Activated B cell treated with CpG ODN at 0.5 μM for 24 hours (primary cell): Measurements from ENCODE around the gene NOB1. TPM values are rescaled to one million over a fixed set of nuclear protein-coding genes. Genes with fewer than 3 reads are reported as not detected.

Experiments
- ATAC-seq: fragments of 200-7000 bp; cut with Tn5 transposase; one replicate; pipeline ENCODE4 v1.10.0; 2021; ENCODE audit warnings: low read depth, mild to moderate bottlenecking, moderate library complexity
- CTCF ChIA-PET: fragments of 350-600 bp; sonication (Branson Sonifier 250); formaldehyde crosslinking; loops from one replicate; lab custom pipeline; 2021; ENCODE audit warnings: antibody characterized with exemption; lab: Charles Lee
- POLR2A ChIA-PET: fragments of 350-600 bp; sonication (Branson Sonifier 250); formaldehyde crosslinking; loops from one replicate; lab custom pipeline; 2021; ENCODE audit warnings: antibody characterized with exemption; lab: Charles Lee
- DNase-seq: peaks from one replicate; pipeline ENCODE4 v3.0.0; 2022
- H3K27ac Mint-ChIP-seq: one replicate; pipeline ENCODE4 v1.8.0; 2020; ENCODE audit warnings: mixed read lengths
- H3K27me3 Mint-ChIP-seq: one replicate; pipeline ENCODE4 v1.8.0; 2021; ENCODE audit warnings: mixed read lengths
- H3K36me3 Mint-ChIP-seq: one replicate; pipeline ENCODE4 v1.8.0; 2021; ENCODE audit warnings: low read depth, mixed read lengths
- H3K4me1 Mint-ChIP-seq: one replicate; pipeline ENCODE4 v1.8.0; 2021; ENCODE audit warnings: mixed read lengths
- H3K4me3 Mint-ChIP-seq: one replicate; pipeline ENCODE4 v1.8.0; 2020; ENCODE audit warnings: mild to moderate bottlenecking, mixed read lengths
- H3K9me3 Mint-ChIP-seq: one replicate; pipeline ENCODE4 v1.8.0; 2020; ENCODE audit warnings: mixed read lengths
- CTCF ChIP-seq: fragments of 200-600 bp; IDR thresholded peaks from one replicate; pipeline ENCODE4 v1.8.0; 2022; ENCODE audit warnings: antibody characterized with exemption, mild to moderate bottlenecking
- intact Hi-C: fragments of 100-400 bp; cut with micrococcal nuclease; formaldehyde crosslinking; loops from one replicate; pipeline ENCODE4 v1.15.1; 2024
- total RNA-seq: library from RNA; stranded (reverse); gene quantifications from 2 replicates; pipeline ENCODE4 v1.2.3, GENCODE V29; 2022

Gene NOB1
- total RNA-seq, 1 donor from 2014 or later, result 78.8 TPM

GRCh38 chr16:69771651-69771967 is 16.9 kb upstream of the NOB1 start:
- no peak overlapping the region for H3K4me3 Mint-ChIP-seq
- H3K27me3 Mint-ChIP-seq, result no peaks in the 10 kb centered on the region
- no peak overlapping the region for H3K27ac Mint-ChIP-seq
- H3K36me3 Mint-ChIP-seq, result peaks cover 22% of the 10 kb centered on the region
- DNase-seq (no peak), ATAC-seq (no peak)
- peaks cover 13% of the 10 kb centered on the region for H3K9me3 Mint-ChIP-seq
- peaks cover 67% of the 10 kb centered on the region for H3K4me1 Mint-ChIP-seq
- ChIA-PET CTCF (no interaction called here), POLR2A (interaction anchor here (0.9 to 4.0 kb wide), 4 partner anchors 9 to 101 kb away, joined by 7 to 23 read pairs (median 11); partner anchors contain the start of genes NOB1 and WWP2)
- intact Hi-C loops, result no loop called here
- TF ChIP-seq CTCF, result no peak

- ChIA-PET POLR2A (interaction anchor here (0.6 to 4.0 kb wide), 3 partner anchors 15 to 414 kb away, joined by 3 to 23 read pairs (median 6); partner anchors contain the start of gene NOB1), CTCF (interaction anchor here (3.0 kb wide), 1 partner anchor 15 kb away, joined by 9 read pairs; the partner anchor contains the start of gene NOB1)
- Mint-ChIP-seq H3K4me1 (peaks cover 71% of the 10 kb centered on the region), H3K4me3 (no peak overlapping the region), H3K36me3 (peaks cover 9% of the 10 kb centered on the region), H3K9me3 (no peaks in the 10 kb centered on the region), H3K27ac (no peak overlapping the region), H3K27me3 (no peaks in the 10 kb centered on the region)
- ATAC-seq (no peak), DNase-seq (no peak)
- no peak for TF ChIP-seq CTCF
- intact Hi-C loops, result loop anchor here (10.0 kb wide), 1 partner anchor 635 kb away; the partner anchor contains the start of genes CHTF8 and UTP4
These were observed 14.7 kb upstream of the NOB1 start for GRCh38 chr16:69769404-69769803.

- Mint-ChIP-seq H3K4me3 (no peak overlapping the region), H3K4me1 (peaks cover 68% of the 10 kb centered on the region), H3K36me3 (peaks cover 5% of the 10 kb centered on the region), H3K27ac (peak overlapping the region; percentile 2), H3K27me3 (no peaks in the 10 kb centered on the region), H3K9me3 (no peaks in the 10 kb centered on the region)
- intact Hi-C loops, result loop anchor here (10.0 kb wide), 1 partner anchor 634 kb away; the partner anchor contains the start of genes CHTF8 and UTP4
- ATAC-seq (no peak), DNase-seq (no peak)
- TF ChIP-seq CTCF, result no peak
- ChIA-PET CTCF (interaction anchor here (3.0 kb wide), 1 partner anchor 14 kb away, joined by 9 read pairs; the partner anchor contains the start of gene NOB1), POLR2A (no interaction called here)
These were observed 13.9 kb upstream of the NOB1 start for GRCh38 chr16:69768666-69769065.

GRCh38 chr16:69767459-69768229 is 12.9 kb upstream of the NOB1 start:
- Mint-ChIP-seq H3K27ac (no peak overlapping the region), H3K36me3 (peaks cover 11% of the 10 kb centered on the region), H3K4me1 (peaks cover 67% of the 10 kb centered on the region), H3K27me3 (no peaks in the 10 kb centered on the region), H3K4me3 (no peak overlapping the region), H3K9me3 (no peaks in the 10 kb centered on the region)
- CTCF ChIA-PET, result no interaction called here
- TF ChIP-seq CTCF, result no peak
- POLR2A ChIA-PET, result no interaction called here
- ATAC-seq, result no peak
- DNase-seq, result no peak
- intact Hi-C loops, result loop anchor here (10.0 kb wide), 1 partner anchor 633 kb away; the partner anchor contains the start of genes CHTF8 and UTP4

GRCh38 chr16:69763599-69763942 is 8.8 kb upstream of the NOB1 start:
- peak overlapping the region; percentile 90 for H3K4me3 Mint-ChIP-seq
- H3K9me3 Mint-ChIP-seq, result no peaks in the 10 kb centered on the region
- ATAC-seq (no peak), DNase-seq (no peak)
- POLR2A ChIA-PET, result interaction anchor here (1.7 to 3.5 kb wide), 3 partner anchors 9 to 37 kb away, joined by 8 to 25 read pairs (median 15); partner anchors contain the start of genes NOB1 and NQO1
- H3K4me1 Mint-ChIP-seq, result peaks cover 44% of the 10 kb centered on the region
- no peaks in the 10 kb centered on the region for H3K27me3 Mint-ChIP-seq
- H3K36me3 Mint-ChIP-seq, result peaks cover 12% of the 10 kb centered on the region
- intact Hi-C loops, result loop anchor here (5.0 to 10.0 kb wide), 2 partner anchors 196 to 629 kb away; partner anchors contain the start of genes CHTF8, NFAT5 and UTP4
- CTCF ChIA-PET, result interaction anchor here (1.1 kb wide), 1 partner anchor 9 kb away, joined by 3 read pairs; the partner anchor contains the start of gene NOB1
- no peak for TF ChIP-seq CTCF
- H3K27ac Mint-ChIP-seq, result peak overlapping the region; percentile 96
